ENCODE results near the gene FAT2. TPM values are rescaled to one million over a fixed set of nuclear protein-coding genes. Genes with fewer than 3 reads are reported as not detected.

Gene FAT2
- total RNA-seq, 1 experiment from 2014 or later = 0.48 TPM

DNA sequence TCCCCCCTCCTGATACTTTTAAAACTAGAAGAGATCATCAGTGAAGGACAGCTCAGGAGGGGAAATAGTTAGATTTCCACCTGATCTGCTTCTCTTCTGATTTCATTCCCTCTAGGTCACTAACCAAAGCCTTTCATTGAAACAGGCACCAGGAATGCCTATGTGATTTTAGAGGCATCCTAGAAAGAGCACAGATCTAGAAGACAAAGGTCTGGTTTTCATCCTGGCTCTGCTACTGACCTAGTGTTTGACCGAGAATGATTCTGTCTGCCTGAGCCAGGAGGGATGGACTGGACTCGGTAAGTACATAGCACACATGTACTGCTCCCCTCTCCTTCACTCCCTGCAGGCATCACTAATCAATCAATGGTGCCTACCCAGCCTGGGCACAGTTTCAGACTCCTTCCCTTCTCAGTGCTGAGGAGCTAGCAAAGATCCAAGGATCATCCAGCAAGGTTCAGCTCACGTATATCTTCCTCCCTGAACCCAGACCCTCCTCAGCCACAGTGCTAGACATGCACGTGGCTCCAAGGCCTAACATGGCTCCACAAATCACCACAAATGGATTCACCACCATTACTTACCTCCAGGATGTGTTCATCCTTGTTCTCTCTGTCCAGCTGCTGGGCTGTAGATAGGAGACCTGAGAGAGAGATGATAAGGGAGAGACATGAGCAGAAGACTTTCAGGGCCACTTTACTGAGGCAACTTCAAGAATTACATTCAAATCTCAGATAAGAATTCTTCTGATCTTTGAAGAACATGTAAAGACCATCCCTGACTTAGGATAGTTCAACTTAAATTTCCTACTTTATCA lies 35.2 kb downstream of the FAT2 start:
- H3K4me3 ChIP-seq = no peak overlapping the region
- no peak overlapping the region for H3K27ac ChIP-seq
- no peaks in the 10 kb centered on the region for H3F3A ChIP-seq (ENCODE audit: insufficient read depth, low read depth)
- TF ChIP-seq EZH2 (IDR thresholded peaks at IDR 0.05; ENCODE audit: low read depth) = no peak
- no peak for TF ChIP-seq CTCF (conservative IDR thresholded peaks at IDR 0.05)
- intact Hi-C loops (cut with micrococcal nuclease; ENCODE audit: unreplicated experiment) = no loop called here
- H4K20me1 ChIP-seq (ENCODE audit: insufficient read depth) = no peaks in the 10 kb centered on the region
- H3K79me2 ChIP-seq (ENCODE audit: low read depth) = no peaks in the 10 kb centered on the region
- H3K4me2 ChIP-seq = no peak overlapping the region
- BruUV-seq (replicated peaks) = no TSS peak
- ChIA-PET POLR2A (ENCODE audit: unreplicated experiment) (no interaction called here), CTCF (no interaction called here)
- H3K9me3 ChIP-seq (ENCODE audit: insufficient read depth, low read depth) = no peaks in the 10 kb centered on the region
- no peaks in the 10 kb centered on the region for H3K36me3 ChIP-seq (ENCODE audit: low read depth)
- no peak overlapping the region for H2AFZ ChIP-seq
- H3K27me3 ChIP-seq (ENCODE audit: insufficient read depth, low read depth) = peaks cover 13% of the 10 kb centered on the region; the same call in 1 of the 2 replicates
- H3K9me2 ChIP-seq (ENCODE audit: insufficient read depth) = no peaks in the 10 kb centered on the region
- DNase-seq = no peak
- no peaks in the 10 kb centered on the region for H3K4me1 ChIP-seq (replicated peaks; ENCODE audit: insufficient read depth)

- TF ChIP-seq EZH2 (IDR thresholded peaks at IDR 0.05; ENCODE audit: low read depth) (no peak), CTCF (conservative IDR thresholded peaks at IDR 0.05) (no peak)
- no peaks in the 10 kb centered on the region for H3K9me3 ChIP-seq (ENCODE audit: insufficient read depth, low read depth)
- POLR2A ChIA-PET (ENCODE audit: unreplicated experiment) = no interaction called here
- H3K79me2 ChIP-seq (ENCODE audit: low read depth) = no peaks in the 10 kb centered on the region
- intact Hi-C loops (cut with micrococcal nuclease; ENCODE audit: unreplicated experiment) = no loop called here
- no peaks in the 10 kb centered on the region for H3K36me3 ChIP-seq (ENCODE audit: low read depth)
- no peak overlapping the region for H3K4me3 ChIP-seq
- H3K27me3 ChIP-seq (ENCODE audit: insufficient read depth, low read depth) = no peaks in the 10 kb centered on the region
- H3K4me1 ChIP-seq (replicated peaks; ENCODE audit: insufficient read depth) = no peaks in the 10 kb centered on the region
- no peak overlapping the region for H2AFZ ChIP-seq
- H4K20me1 ChIP-seq (ENCODE audit: insufficient read depth) = no peaks in the 10 kb centered on the region
- CTCF ChIA-PET = no interaction called here
- no peak overlapping the region for H3K4me2 ChIP-seq
- no peak overlapping the region for H3K27ac ChIP-seq
- no peaks in the 10 kb centered on the region for H3F3A ChIP-seq (ENCODE audit: insufficient read depth, low read depth)
- no peaks in the 10 kb centered on the region for H3K9me2 ChIP-seq (ENCODE audit: insufficient read depth)
- no peak for DNase-seq
- no TSS peak for BruUV-seq (replicated peaks)
These were observed 37.4 kb downstream of the FAT2 start for GRCh38 chr5:151553695-151554094.

- Histone ChIP-seq H3K36me3 (ENCODE audit: low read depth) (no peaks in the 10 kb centered on the region), H3K9me3 (ENCODE audit: insufficient read depth, low read depth) (no peaks in the 10 kb centered on the region), H3K27ac (no peak overlapping the region), H3K27me3 (ENCODE audit: insufficient read depth, low read depth) (no peaks in the 10 kb centered on the region), H3F3A (ENCODE audit: insufficient read depth, low read depth) (no peaks in the 10 kb centered on the region), H4K20me1 (ENCODE audit: insufficient read depth) (no peaks in the 10 kb centered on the region), H3K4me2 (no peak overlapping the region), H3K79me2 (ENCODE audit: low read depth) (no peaks in the 10 kb centered on the region), H3K4me3 (no peak overlapping the region), H2AFZ (no peak overlapping the region), H3K9me2 (ENCODE audit: insufficient read depth) (no peaks in the 10 kb centered on the region), H3K4me1 (replicated peaks; ENCODE audit: insufficient read depth) (no peaks in the 10 kb centered on the region)
- BruUV-seq (replicated peaks) = no TSS peak
- POLR2A ChIA-PET (ENCODE audit: unreplicated experiment) = no interaction called here
- CTCF ChIA-PET = no interaction called here
- TF ChIP-seq EZH2 (IDR thresholded peaks at IDR 0.05; ENCODE audit: low read depth) = no peak
- TF ChIP-seq CTCF (conservative IDR thresholded peaks at IDR 0.05) = no peak
- intact Hi-C loops (cut with micrococcal nuclease; ENCODE audit: unreplicated experiment) = no loop called here
- DNase-seq = no peak
These were observed 37.9 kb downstream of the FAT2 start for GRCh38 chr5:151553130-151553670.

Data from PC-9 (cell line).